Type B pancreatic cell (in vitro differentiated cells): ENCODE results near the gene CDK16. TPM values are rescaled to one million over a fixed set of nuclear protein-coding genes. Genes with fewer than 3 reads are reported as not detected.

ENCODE experiments used
- DNase-seq: peaks from one replicate; pipeline ENCODE4 v3.0.0; 2021; ENCODE audit warnings: mixed read lengths; ENCODE audit not compliant: unreplicated experiment; ENCODE audit errors: extremely low spot score
- H3K27ac Mint-ChIP-seq: 2 replicates; pipeline ENCODE4 v1.8.0; 2021; ENCODE audit warnings: mild to moderate bottlenecking, mixed read lengths
- H3K27me3 Mint-ChIP-seq: 2 replicates; pipeline ENCODE4 v1.8.0; 2021; ENCODE audit warnings: mixed read lengths
- H3K36me3 Mint-ChIP-seq: 2 replicates; pipeline ENCODE4 v1.8.0; 2021; ENCODE audit warnings: mixed read lengths
- H3K4me1 Mint-ChIP-seq: one replicate; pipeline ENCODE4 v1.8.0; 2021; ENCODE audit warnings: mixed read lengths; ENCODE audit not compliant: unreplicated experiment
- H3K4me3 Mint-ChIP-seq: 2 replicates; pipeline ENCODE4 v1.8.0; 2021; ENCODE audit warnings: mild to moderate bottlenecking, mixed read lengths
- H3K9me3 Mint-ChIP-seq: 2 replicates; pipeline ENCODE4 v1.8.0; 2021; ENCODE audit warnings: mixed read lengths
- total RNA-seq: library from RNA; stranded (reverse); gene quantifications from 2 replicates; pipeline ENCODE4 v1.2.1, GENCODE V29; 2021; ENCODE audit warnings: low replicate concordance
- TF ChIP-seq, protein P1 (sequence below): fragments of 200-600 bp; sonication (generic); conservative IDR thresholded peaks from 2 replicates; pipeline ENCODE4 v1.5.0; 2021; ENCODE audit warnings: antibody characterized with exemption, mild to moderate bottlenecking

CDK16 gene
- total RNA-seq, 1 donor from 2014 or later, result 234 TPM

DNA sequence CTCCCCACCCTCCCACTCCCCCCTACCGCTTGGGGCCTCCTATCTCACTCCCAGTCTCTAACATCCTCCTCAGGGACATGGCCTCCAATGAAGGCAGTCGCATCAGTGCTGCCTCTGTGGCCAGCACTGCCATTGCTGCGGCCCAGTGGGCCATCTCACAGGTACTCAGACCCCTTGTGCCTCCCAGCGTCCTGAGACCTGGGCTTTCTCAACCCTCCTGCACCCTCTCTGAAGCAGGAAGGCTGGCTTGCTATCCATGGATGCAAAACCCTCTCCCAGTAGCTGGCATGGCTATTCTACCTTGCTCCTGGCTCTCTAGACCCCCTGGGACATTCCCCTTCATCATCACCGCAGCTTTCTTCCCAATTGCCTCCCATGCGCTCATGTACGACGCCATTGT is 38.1 kb upstream of the CDK16 start:
- DNase-seq, result no peak
- Mint-ChIP-seq H3K4me3 (no peak overlapping the region), H3K36me3 (peaks cover 7% of the 10 kb centered on the region), H3K4me1 (no peaks in the 10 kb centered on the region), H3K27ac (no peak overlapping the region), H3K9me3 (no peaks in the 10 kb centered on the region), H3K27me3 (no peaks in the 10 kb centered on the region)
- TF ChIP-seq, protein P1, sequence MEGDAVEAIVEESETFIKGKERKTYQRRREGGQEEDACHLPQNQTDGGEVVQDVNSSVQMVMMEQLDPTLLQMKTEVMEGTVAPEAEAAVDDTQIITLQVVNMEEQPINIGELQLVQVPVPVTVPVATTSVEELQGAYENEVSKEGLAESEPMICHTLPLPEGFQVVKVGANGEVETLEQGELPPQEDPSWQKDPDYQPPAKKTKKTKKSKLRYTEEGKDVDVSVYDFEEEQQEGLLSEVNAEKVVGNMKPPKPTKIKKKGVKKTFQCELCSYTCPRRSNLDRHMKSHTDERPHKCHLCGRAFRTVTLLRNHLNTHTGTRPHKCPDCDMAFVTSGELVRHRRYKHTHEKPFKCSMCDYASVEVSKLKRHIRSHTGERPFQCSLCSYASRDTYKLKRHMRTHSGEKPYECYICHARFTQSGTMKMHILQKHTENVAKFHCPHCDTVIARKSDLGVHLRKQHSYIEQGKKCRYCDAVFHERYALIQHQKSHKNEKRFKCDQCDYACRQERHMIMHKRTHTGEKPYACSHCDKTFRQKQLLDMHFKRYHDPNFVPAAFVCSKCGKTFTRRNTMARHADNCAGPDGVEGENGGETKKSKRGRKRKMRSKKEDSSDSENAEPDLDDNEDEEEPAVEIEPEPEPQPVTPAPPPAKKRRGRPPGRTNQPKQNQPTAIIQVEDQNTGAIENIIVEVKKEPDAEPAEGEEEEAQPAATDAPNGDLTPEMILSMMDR, result no peak

DNA sequence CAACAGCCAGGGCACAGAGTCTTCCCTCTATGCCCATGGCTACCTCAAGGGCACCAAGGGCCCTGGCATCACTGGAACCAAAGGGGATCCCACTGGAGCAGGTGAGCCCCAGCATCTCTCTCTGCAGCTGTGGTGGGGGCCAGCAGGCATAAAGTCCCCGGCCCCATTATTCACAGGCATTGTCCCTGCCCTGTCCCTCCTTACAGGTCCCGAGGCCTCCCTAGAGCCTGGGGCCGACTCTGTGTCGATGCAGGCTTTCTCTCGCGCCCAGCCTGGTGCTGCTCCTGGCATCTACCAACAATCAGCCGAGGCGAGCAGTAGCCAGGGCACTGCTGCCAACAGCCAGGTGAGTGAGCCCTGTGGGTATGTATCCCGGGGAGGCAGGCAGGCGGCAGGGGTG is 37.2 kb upstream of the CDK16 start:
- no peak overlapping the region for H3K27ac Mint-ChIP-seq
- H3K36me3 Mint-ChIP-seq, result peaks cover 7% of the 10 kb centered on the region
- H3K4me3 Mint-ChIP-seq, result no peak overlapping the region
- H3K4me1 Mint-ChIP-seq, result no peaks in the 10 kb centered on the region
- TF ChIP-seq, protein P1, result no peak
- H3K9me3 Mint-ChIP-seq, result no peaks in the 10 kb centered on the region
- H3K27me3 Mint-ChIP-seq, result no peaks in the 10 kb centered on the region
- no peak for DNase-seq

DNA sequence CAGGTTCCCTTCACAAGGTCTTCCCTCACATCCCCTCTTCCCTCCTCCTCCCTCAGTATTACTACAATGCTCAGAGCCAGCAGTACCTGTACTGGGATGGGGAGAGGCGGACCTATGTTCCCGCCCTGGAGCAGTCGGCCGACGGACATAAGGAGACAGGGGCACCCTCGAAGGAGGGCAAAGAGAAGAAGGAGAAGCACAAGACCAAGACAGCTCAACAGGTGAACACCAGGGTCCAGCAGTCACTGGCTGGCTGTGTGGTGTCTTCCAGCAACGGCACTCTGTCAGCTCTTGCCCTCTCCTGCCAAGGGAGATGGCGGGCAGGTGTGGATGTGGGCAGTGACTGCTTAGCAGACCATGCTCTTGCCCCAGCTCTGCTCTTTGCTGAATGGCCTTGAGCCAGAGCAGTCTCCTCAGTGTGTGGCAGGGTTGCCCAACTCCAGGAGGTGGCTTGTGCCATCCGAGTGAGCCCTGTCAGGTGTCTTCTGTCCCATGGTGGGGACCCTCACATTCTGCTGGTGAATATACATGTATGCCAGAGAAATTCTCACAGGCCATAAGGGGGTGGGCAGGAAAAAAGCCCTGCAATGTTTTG is 36.3 kb upstream of the CDK16 start:
- no peak overlapping the region for H3K4me3 Mint-ChIP-seq
- peaks cover 7% of the 10 kb centered on the region for H3K36me3 Mint-ChIP-seq
- no peaks in the 10 kb centered on the region for H3K4me1 Mint-ChIP-seq
- TF ChIP-seq, protein P1, result no peak
- H3K9me3 Mint-ChIP-seq, result no peaks in the 10 kb centered on the region
- DNase-seq, result no peak
- H3K27me3 Mint-ChIP-seq, result no peaks in the 10 kb centered on the region
- no peak overlapping the region for H3K27ac Mint-ChIP-seq

DNA sequence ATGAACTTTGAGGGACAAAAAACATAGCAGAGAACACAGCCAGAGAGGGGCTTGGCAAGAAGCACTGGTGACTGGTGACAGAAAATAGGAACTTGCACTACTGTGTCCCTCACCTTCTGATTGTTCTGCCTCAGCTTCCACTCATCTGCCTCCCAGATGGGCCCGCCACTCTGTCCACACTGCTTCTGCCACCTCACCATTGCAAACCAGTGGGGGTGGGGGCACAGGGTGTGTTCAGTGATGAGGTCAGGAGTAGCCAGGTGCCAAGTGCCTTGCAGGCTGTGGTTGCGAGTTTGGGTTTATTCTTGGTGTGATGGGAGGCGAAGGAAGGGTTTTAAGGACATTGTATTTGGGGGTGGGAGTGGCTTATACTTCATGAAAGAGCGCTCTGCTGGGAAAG is 34.0 kb upstream of the CDK16 start:
- TF ChIP-seq, protein P1, result no peak
- no peaks in the 10 kb centered on the region for H3K9me3 Mint-ChIP-seq
- H3K36me3 Mint-ChIP-seq, result peaks cover 4% of the 10 kb centered on the region
- H3K4me1 Mint-ChIP-seq, result no peaks in the 10 kb centered on the region
- H3K27me3 Mint-ChIP-seq, result no peaks in the 10 kb centered on the region
- no peak for DNase-seq
- H3K27ac Mint-ChIP-seq, result no peak overlapping the region
- H3K4me3 Mint-ChIP-seq, result no peak overlapping the region

DNA sequence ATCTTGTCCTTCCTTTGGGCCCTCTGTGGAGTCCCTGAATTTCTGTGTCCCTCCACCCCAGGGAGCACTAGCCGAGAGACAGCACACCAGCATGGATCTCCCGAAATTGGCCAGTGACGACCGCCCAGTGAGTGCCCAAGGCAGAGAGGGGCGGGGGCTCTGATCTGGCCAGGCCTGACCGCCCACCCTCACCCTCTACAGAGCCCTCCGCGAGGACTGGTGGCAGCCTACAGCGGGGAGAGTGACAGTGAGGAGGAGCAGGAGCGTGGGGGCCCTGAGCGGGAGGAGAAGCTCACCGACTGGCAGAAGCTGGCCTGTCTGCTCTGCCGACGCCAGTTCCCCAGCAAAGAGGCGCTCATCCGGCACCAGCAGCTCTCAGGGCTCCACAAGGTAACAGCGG is 33.2 kb upstream of the CDK16 start:
- H3K27ac Mint-ChIP-seq, result no peak overlapping the region
- H3K27me3 Mint-ChIP-seq, result no peaks in the 10 kb centered on the region
- H3K36me3 Mint-ChIP-seq, result peaks cover 4% of the 10 kb centered on the region

More for the DNA sequence above, 33.2 kb upstream of the CDK16 start:
- no peak for DNase-seq
- Mint-ChIP-seq H3K4me1 (no peaks in the 10 kb centered on the region), H3K9me3 (no peaks in the 10 kb centered on the region), H3K4me3 (no peak overlapping the region)
- TF ChIP-seq, protein P1, result no peak
